GM19240 (cell line): ENCODE data around the gene DYNLRB1.

Experiments used
- DNase-seq: peaks from one replicate; pipeline ENCODE4 v3.0.0; 2011; ENCODE audit warnings: low spot score; ENCODE audit not compliant: insufficient read length

Gene DYNLRB1

GRCh38 chr20:34558320-34559218 is 42.3 kb downstream of the DYNLRB1 start, which contains the start of gene MAP1LC3A:
MAP1LC3A (plus strand) TSS chr20:34558718; CDS start chr20:34558869, 151 bp downstream.
- peak; percentile 71 for DNase-seq

- DNase-seq: no peak
These were observed 43.3 kb downstream of the DYNLRB1 start for GRCh38 chr20:34559311-34560140.

GRCh38 chr20:34560141-34560523 is 43.9 kb downstream of the DYNLRB1 start:
- DNase-seq: no peak

- DNase-seq: no peak
These were observed 44.4 kb downstream of the DYNLRB1 start for GRCh38 chr20:34560614-34561013.

GRCh38 chr20:34561661-34562060 is 45.4 kb downstream of the DYNLRB1 start:
- DNase-seq: no peak

- no peak for DNase-seq
These were observed 46.4 kb downstream of the DYNLRB1 start for GRCh38 chr20:34562641-34563040.

- DNase-seq: no peak
These were observed 48.6 kb downstream of the DYNLRB1 start for GRCh38 chr20:34564833-34565232.

- DNase-seq: no peak
These were observed 51.0 kb downstream of the DYNLRB1 start for GRCh38 chr20:34566978-34567891.

GRCh38 chr20:34567892-34568865 is 52.0 kb downstream of the DYNLRB1 start:
- DNase-seq: no peak

- DNase-seq: no peak
These were observed 53.4 kb downstream of the DYNLRB1 start for GRCh38 chr20:34569598-34569997.

GRCh38 chr20:34570859-34571306 is 54.7 kb downstream of the DYNLRB1 start:
- no peak for DNase-seq

- DNase-seq: no peak
These were observed 55.5 kb downstream of the DYNLRB1 start for GRCh38 chr20:34571753-34572152.

GRCh38 chr20:34573541-34574300 is 57.5 kb downstream of the DYNLRB1 start:
- DNase-seq: no peak

- DNase-seq: no peak
These were observed 58.2 kb downstream of the DYNLRB1 start for GRCh38 chr20:34574426-34574825.

GRCh38 chr20:34574861-34575260 is 58.6 kb downstream of the DYNLRB1 start:
- no peak for DNase-seq

GRCh38 chr20:34575271-34575670 is 59.0 kb downstream of the DYNLRB1 start:
- DNase-seq: no peak

- DNase-seq: no peak
These were observed 59.5 kb downstream of the DYNLRB1 start for GRCh38 chr20:34575756-34576155.

GRCh38 chr20:34577061-34577460 is 60.8 kb downstream of the DYNLRB1 start:
- no peak for DNase-seq

- DNase-seq: no peak
These were observed 61.8 kb downstream of the DYNLRB1 start for GRCh38 chr20:34578025-34578424.
